HG03103 (cell line): Measurements from ENCODE around the gene RIT2.
"Not testable (repeated sequence)": the region's sequence is repeated elsewhere in the genome, so short reads cannot be mapped to it uniquely, and the experiment has no call there.

Experiments used
- ATAC-seq: cut with Tn5 transposase; IDR thresholded peaks from one replicate; pipeline ENCODE4 v1.9.1; 2021; ENCODE audit warnings: low read depth; ENCODE audit not compliant: unreplicated experiment

The RIT2 gene

DNA sequence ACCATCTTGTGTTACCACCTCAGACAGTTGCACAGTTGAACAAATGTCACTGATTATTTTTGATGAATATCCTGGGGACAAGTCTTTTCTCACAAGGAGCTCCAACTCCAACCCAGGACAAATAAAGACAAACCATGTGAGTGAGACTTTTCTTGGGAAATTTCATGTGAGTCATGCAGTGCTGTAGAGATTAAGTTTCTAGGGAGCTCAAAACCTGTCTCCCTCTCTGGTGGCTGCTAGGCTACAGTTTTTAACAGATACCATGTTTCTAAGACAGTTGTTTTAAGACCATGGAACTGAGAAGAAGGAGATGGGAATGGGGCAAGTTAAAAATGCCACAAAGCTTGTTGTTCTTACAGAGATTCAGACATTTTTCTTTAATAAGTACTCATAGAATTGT lies 255.5 kb downstream of the RIT2 start:
- ATAC-seq, result no peak

DNA sequence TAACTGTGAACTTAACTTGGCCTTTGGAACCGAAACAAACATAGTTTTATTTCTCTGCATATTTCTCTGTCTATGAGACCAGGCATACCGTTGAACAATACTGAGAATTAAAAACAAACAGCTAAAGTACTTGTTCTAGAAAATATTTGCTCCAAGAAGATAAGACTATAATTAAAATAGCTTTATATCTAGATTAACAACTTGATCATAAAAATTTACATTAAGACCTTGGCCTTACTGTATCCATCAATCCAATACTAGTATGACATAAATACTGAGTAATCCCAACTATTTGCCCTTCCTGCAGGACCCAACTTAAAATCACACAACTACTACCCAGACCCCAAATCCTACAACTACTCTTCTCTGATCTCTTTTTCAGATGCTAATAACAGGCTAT lies 260.9 kb downstream of the RIT2 start:
- no peak for ATAC-seq

DNA sequence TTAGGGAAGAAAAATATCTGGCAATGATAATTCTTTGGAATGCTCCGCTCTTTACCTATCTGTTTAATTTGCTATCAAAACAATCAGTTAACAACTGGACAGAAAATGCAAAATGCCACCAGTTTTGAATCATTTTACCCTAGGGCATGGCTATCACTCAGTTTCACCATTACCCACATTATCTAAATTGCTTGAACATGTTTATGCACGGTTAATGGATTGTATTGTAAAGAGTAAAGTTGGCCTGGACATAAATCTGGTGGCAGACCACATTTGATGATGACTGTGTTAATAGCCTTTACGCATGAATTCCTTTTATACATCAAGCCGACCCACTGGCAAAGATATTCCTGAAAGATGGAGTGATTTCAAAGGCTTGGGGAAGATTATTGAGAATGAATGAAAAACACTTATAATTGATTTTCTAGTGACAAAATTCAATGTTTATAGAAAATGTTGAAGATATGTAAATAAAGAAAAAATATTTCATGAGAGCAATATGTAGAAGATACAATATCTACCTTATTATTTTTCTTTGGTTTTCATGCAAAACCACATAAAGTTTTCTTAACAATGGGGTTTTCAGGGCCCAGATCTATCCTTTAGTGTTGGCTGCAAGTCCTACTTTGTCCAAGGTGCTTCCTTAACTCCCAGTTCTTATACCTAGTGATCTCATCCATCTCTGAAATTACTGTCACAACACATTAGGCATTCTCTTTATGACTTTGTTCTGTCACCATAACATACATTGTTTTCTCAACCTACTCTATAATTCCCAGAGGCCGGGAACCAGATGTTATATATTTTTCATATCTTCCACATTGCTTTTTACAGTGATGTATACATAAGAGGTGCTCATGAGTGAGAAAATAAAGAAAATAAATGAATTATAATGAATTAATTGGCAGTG lies 265.1 kb downstream of the RIT2 start:
- ATAC-seq, result no peak

DNA sequence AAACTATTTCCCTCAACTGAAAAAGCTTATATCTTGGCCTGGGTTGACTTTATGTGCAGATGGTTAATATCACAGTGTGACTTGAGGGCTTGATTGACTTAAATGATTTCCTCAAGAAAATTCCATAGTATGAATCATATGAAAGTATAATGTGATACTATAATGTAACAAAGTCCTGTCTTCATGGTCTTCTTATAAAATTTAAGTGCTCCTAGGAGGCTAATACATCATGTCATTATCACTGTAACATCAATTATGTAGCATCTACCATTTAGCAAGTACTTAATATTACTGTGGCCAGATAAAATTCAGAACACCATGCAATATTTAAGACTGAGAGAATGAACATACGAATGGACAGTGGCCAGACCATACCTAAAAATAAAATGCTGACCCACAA lies 276.1 kb downstream of the RIT2 start:
- no peak for ATAC-seq

DNA sequence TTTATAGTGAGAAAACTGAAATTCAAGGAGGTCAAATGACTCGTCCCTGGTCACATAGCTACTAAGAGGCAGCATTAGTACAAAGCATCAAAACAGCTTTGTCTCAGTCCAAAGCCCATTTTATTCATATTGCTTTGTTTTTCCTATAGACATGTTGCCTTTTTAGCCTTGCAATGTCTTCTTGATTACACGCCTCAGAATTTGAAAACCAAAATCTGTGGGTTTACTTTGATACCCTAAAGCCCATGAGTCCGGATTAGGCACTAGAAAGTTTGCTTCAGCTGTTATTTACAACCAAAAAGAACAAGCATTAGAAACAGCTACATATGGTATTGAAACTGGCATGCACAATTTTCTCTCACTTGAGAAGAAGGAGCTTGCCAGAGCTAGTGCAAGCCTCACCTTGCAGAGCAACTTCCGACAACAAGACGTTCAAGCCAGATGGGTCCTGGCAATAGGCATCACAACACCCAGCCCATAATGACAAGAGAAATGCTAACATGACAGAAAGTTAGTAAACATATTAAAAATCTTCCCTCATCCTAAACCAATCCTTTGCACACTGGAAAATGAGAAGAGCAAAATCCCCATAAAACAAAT lies 276.8 kb downstream of the RIT2 start:
- ATAC-seq, result no peak

DNA sequence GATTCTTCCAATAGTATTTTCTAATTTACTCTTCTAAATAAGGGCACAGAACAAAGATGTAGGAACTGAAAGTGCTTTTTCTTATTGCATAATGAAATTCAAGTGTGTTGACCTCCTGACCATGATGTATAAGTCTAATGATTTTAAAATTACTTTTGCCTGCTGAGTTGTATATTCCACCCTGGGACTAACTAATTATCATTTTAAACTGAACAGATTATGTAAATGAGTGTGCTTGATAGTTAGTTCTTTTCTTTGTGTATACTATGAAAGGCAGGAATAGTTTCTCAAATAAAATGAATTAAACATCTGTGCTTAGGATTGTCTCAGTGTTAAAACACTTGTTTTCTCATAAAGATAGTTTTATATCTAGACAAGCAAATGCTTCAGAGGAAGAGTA lies 284.5 kb downstream of the RIT2 start:
- ATAC-seq, result no peak

DNA sequence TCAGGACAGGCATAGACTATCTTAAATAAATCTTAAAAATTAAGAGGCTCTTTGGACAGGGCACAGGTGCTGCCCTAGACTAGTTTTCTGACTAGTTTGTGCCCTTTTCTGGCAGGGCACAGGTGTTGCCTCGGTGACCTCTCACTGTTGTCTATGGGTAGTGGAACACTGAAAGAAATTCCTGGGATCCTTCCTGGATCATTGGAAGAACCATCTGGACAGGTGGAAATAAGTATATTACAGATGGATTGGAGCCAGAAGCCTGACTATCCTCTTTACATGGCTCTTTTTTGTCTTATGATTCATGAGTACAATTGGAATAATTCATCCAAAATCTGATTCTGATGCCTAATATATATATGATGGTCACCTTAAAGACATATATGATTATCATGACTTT lies 286.6 kb downstream of the RIT2 start:
- ATAC-seq, result no peak

DNA sequence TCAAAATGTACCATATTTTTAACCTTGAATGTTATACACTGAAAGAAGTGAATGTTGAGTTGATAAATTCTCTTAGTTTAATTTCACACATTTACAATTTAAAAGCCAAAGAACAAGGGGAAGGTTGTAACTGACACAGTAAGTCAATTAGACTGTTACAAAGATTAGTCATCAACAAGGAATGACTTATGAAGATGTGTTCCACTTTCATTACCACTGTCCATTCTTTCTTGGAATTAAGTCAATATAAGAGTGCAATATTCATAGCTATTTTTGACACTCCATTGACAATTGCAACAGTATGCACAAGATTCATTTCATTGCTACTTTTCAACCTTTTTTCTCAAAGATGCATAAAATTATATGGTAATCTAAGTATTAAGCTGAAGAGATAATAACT lies 291.3 kb downstream of the RIT2 start:
- ATAC-seq, result no peak

DNA sequence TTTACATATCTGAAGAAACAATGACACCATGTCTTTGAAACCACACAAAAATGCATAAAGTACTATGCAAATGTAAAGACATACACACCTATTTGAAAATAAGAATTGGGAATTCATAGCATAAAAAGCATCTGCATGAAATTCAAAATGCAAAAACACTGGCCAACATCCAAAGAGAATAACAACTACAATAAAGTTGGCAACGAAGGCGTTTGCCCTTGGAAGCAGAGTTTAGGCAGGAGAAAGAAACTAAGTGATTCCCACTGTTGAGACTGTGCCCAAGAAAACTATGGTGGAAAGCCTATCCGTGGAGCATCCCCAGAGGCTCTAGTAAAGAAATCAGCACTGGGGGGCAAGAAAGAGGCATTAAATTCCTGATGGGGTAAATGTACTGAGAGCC lies 292.8 kb downstream of the RIT2 start:
- no peak for ATAC-seq

DNA sequence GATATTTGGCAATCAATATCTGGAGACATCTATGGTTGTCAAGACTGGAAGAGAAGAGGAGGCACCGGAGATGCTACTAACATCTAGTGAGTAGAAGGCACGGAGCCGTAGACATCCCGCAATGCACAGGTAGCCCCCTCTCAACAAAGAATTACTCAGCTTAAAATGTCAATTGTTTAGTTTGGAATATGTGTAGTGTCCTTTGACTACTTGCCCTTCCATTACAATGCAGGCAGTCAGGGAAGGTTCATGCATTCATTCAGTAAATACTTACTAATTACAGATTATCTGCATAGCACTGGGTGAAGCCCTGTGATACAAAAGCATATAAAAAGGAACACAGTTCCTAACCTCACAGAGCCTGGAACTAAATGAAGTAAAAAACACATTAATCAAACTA lies 294.0 kb downstream of the RIT2 start:
- ATAC-seq, result no peak

DNA sequence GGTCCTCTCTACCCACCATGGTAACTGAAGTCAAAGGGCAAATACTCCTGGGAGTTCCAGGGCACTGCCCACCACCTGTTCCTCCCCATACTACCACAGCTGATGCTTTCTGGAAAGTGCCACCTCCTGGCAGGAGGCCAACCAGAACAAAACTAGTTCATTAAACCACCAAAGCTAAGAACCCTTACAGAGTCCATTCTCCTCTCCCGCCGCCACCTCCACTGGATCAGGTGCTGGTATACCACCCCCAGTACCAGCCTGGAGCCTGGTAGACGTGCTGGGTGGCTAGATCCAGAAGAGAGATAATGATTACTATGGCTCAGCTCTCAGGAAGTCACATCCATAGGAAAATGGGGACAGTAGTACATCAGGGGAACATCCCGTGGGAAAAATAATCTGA lies 300.9 kb downstream of the RIT2 start:
- no peak for ATAC-seq

DNA sequence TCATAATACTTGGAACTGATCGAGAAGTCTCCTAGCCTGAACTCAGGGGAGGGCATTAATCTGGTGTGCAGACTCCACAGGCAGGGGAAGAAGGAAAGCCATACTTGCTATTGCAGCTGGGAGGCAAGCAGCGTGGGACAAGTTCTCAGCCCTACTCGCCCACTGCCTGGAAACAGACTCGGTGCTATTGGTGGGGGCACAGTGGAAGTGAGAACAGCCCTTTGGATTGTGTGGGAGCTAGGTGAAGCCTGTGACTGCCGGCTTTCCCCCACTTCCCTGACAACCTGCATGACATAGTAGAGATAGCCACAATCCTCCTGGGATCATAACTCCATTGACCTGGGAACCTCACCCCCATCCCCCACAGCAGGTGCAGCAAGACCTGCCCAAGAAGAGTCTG lies 301.3 kb downstream of the RIT2 start:
- no peak for ATAC-seq

DNA sequence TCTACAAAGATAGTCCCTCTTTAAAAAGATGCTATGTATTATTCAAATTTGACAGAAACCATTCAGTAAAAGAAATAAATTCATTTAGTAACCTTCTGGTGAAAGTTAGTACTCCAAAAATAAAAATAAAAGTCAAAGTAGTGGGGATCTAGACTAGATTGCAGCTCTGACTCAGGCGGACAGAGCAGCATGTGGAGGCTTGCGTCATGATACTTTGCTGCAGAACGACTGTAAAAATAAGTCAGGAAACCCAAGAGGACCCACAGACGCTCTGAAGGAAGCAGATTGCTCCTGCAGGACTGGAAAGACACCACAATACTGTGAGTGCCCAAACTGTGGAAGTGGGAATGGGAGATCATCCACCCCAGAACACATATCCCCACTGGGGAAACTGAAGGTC lies 301.9 kb downstream of the RIT2 start:
- no peak for ATAC-seq

DNA sequence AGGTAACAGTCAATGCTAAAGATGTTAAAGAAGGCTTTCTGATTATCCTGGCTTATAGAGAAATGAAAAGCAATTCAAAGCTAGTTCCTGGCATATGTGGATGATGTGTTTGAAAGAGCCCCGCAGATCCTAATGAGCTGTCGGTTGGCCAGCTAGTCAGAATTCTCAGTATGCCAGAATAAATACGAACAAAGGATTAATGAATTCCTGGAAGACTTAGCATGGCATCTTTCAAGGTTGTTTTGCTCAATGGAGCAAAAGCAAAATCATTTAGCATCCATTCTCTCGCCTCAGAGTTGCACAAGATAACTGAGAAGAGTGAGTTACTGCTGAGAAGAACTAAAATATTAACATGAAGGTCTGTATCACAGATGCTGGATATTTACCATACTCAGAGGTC lies 307.6 kb downstream of the RIT2 start:
- no peak for ATAC-seq

DNA sequence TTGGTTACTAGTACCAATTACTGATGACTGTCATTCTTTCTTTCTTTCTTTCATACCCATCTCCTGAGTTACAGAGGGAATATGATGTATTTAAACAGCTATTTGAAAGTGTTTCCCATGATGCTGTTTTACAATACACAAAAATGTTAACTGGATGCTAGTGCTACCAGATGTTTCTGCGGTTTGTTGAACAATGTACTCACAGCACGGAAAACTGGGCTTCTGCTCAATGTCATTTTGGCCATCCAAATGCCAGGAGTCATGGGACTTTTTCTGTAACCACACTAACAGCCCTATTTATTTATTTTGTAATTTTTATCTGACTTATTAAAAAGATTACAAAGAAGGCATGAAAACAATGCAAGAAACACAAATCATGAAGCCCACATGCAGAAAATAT lies 313.8 kb downstream of the RIT2 start:
- no peak for ATAC-seq

DNA sequence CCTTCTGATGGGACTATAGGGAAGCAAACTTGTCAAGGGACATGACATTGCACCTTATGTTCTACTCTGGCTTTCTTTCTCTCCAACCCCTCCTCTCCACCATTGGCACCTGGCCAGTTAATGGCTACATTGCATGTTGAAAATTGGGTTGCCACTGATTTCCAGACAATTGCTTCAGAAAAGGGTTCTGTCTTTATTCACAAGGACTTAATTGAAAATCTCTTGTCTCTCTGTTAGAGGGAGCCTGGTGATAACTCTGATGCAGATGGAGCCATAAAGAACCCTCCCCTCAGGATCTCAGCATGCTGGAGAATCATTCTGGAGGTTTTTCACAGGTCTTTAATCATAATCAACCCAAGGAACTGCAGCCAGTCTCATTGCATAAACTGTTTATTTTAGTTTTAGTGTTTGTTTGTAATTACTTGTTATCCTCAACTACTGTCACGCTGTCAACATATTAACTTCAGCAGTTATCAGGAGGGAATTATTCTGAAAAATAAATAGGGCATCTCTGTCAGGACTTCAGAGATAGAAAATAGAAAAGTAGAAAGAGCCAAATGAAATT lies 316.8 kb downstream of the RIT2 start:
- ATAC-seq, result no peak

DNA sequence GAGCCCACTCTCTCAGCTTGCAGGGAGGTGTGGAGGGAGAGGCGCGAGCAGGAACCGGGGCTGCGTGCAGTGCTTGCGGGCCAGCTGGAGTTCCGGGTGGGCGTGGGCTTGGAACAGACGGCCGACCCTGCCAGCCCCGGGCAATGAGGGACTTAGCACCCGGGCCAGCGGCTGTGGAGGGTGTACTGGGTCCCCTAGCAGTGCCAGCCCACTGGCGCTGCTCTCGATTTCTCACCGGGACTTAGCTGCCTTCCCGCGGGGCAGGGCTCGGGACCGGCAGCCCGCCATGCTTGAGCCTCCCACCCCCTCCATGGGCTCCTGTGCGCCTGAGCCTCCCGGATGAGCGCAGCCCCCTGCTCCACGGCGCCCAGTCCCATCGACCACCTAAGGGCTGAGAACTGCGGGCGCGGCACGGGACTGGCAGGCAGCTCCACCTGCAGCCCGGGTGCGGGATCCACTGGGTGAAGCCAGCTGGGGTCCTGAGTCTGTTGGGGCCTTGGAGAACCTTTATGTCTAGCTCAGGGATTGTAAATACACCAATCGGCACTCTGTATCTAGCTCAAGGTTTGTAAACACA lies 320.2 kb downstream of the RIT2 start:
- ATAC-seq, result not testable (repeated sequence)

DNA sequence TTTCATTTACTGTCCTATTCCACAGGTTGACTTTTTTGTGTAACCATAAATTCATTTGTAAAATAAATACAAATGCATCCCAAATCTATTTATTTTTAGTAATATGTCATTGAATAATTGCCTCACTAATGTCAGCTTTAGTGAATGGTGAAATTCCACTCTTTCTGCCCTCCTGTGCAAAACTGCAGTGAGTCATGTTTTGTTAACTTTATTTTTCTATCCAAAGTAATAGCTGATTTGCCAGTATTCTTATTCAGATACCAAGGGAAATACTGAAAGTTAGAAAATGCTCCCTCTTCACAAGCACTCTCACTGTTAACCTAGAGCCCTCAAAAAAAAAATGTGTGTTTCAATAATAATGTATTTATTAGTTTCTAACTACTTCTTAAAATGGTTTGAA lies 322.8 kb downstream of the RIT2 start:
- no peak for ATAC-seq

DNA sequence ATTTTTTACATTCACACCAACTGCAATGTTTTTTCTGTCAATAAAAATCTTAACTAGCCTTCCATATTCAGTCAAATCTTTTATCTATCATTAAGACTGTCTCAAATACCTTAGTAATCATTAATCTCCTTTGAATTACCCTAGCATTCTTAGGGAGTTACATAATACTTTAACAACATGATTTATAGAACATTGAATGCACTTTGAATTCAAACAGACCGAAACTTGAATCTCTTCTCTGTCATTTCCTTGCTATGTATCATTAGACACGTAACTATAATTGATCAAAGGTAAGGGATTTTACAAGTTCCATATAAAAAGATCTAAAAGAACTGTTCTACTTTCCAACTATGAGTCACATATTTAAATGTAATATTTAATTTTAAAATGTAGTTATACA lies 330.9 kb downstream of the RIT2 start:
- ATAC-seq, result no peak

DNA sequence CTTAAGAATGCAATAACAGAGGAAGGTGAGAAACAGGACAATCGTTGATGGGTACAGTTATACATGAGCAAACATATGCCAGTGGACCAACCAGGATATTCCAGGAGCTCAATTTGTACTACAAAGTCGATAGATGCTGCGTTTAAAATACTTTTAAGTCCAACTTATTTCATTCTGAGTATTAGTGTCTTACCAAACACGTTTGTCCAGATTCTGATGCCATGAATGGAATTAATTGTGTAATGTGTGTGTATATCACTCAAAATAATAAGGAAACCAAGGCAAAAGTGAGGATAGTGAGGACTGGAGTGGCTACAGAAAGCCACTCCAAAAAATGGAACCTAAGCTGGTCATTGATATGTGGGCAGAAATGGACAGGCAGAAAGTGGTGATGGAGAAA lies 332.6 kb downstream of the RIT2 start:
- no peak for ATAC-seq

DNA sequence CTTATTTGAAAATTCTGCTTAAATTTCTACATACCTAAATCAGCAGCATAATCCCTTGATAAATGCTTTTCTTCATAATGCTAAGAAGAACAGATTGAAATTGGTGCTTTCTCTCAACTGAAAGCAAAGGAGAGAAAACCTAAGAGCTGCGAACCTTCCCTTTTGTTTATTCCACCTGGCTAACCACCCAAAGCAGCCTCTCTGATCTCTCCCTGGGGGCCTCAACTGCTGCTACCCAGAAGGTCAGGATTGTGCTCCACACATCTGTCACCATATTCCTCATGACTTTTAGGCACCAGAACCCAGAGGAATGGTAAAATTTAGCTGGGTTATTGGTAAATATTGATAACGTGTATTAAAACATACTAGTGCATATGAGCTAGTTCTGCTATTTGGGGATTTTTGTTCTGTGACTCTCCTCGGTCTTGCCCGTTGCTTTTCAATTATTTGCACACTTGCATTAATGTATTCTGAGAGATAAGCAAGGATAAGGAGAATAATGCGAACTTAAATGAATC lies 334.1 kb downstream of the RIT2 start:
- no peak for ATAC-seq
